Measurements from ENCODE around the gene RHOU.

- TF ChIP-seq CTCF (IDR thresholded peaks at IDR 0.05) (no peak), POLR2A (IDR thresholded peaks at IDR 0.05) (no peak)
Measured at GRCh38 chr1:228767636-228768354, 32.5 kb downstream of the RHOU start.
